ENCODE results near the gene CACNA2D2. TPM values are rescaled to one million over a fixed set of nuclear protein-coding genes. Genes with fewer than 3 reads are reported as not detected.

The CACNA2D2 gene
- total and polyA plus RNA-seq, 2 of the 8 experiments (the other 6 are each of a cell fraction or from before 2014, with no cell fraction given), result 14.1 to 25.0 TPM

GRCh38 chr3:50542177-50543034, 39.0 kb upstream of the CACNA2D2 start (continued):
- peak; percentile 94 to 96 for TF ChIP-seq RAD21 (IDR thresholded peaks at IDR 0.05 in 1 of 2, conservative IDR thresholded peaks at IDR 0.05 in 1 of 2; ENCODE audit: low read depth in 2 of 2, low read length in 2 of 2)
- TF ChIP-seq TEAD4 (IDR thresholded peaks at IDR 0.05; ENCODE audit: low read depth, low read length), result 0 out of 2 replicates have a peak, but pooled peaks have one; percentile 38

Data from H1 (cell line).